Measurements from ENCODE around the gene PACRG. TPM values are rescaled to one million over a fixed set of nuclear protein-coding genes. Genes with fewer than 3 reads are reported as not detected.

The PACRG gene
- total RNA-seq, 2 experiments from 2014 or later, result 0.66 to 0.81 TPM

DNA sequence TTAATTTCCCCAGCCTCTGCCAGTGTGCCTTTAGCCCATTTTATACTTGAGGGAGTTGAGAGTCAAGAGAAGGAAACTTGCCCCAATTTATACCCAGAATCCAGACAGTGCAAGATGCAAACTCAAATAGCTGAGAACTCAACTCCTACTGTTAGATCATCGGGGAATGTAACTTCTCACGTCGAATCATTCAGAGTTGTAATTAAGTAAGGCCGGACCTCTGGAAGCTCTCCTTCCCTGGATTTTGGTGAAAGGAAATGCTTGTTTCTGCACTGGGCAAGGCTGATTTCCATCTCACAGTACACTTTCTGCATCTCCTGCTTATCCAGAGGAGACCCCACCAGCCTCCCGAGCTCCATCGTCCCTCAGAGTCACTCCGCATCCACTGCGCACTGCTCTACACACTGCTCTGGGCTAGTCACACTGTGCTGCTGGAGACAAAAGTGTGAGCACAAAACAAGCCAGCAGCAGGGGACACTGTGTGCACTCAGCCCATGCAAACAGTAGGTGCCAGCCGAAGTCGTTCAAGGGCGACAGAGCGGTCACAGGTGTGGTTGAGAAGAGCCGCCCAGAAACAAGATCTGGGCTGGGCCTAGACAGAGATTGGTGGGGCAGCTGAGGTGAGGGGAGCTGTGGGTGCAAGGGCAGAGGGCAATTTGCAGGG lies 536.4 kb downstream of the PACRG start:
- no peaks in the 10 kb centered on the region for H3K9me3 Mint-ChIP-seq
- Histone ChIP-seq H3K9me3 (ENCODE audit: control insufficient read depth in 1 of 2, insufficient read depth in 1 of 2, low read length in 2 of 2) (no peaks in the 10 kb centered on the region), H3K4me1 (ENCODE audit: insufficient read depth, low read length) (peaks cover 7% of the 10 kb centered on the region), H3K27me3 (ENCODE audit: control insufficient read depth in 1 of 2, insufficient read depth in 2 of 2, low read length in 2 of 2) (peaks cover 0 to 2% of the 10 kb centered on the region in 2 experiments), H3K27ac (ENCODE audit: low read depth in 1 of 2, low read length in 2 of 2) (no peak overlapping the region), H3K36me3 (ENCODE audit: insufficient read depth, low read length) (no peaks in the 10 kb centered on the region), H3K4me3 (ENCODE audit: low read length) (no peak overlapping the region)
- H3K27ac Mint-ChIP-seq, result no peak overlapping the region
- no peak for DNase-seq
- H3K4me3 Mint-ChIP-seq, result no peak overlapping the region
- ChIA-PET POLR2A (no interaction called here), CTCF (no interaction called here)
- H3K36me3 Mint-ChIP-seq (ENCODE audit: low read depth), result no peaks in the 10 kb centered on the region
- TF ChIP-seq, protein P1, sequence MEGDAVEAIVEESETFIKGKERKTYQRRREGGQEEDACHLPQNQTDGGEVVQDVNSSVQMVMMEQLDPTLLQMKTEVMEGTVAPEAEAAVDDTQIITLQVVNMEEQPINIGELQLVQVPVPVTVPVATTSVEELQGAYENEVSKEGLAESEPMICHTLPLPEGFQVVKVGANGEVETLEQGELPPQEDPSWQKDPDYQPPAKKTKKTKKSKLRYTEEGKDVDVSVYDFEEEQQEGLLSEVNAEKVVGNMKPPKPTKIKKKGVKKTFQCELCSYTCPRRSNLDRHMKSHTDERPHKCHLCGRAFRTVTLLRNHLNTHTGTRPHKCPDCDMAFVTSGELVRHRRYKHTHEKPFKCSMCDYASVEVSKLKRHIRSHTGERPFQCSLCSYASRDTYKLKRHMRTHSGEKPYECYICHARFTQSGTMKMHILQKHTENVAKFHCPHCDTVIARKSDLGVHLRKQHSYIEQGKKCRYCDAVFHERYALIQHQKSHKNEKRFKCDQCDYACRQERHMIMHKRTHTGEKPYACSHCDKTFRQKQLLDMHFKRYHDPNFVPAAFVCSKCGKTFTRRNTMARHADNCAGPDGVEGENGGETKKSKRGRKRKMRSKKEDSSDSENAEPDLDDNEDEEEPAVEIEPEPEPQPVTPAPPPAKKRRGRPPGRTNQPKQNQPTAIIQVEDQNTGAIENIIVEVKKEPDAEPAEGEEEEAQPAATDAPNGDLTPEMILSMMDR (IDR thresholded peaks at IDR 0.05), result no peak
- no peaks in the 10 kb centered on the region for H3K4me1 Mint-ChIP-seq (ENCODE audit: low read depth)
- H3K27me3 Mint-ChIP-seq, result peaks cover 11% of the 10 kb centered on the region
- intact Hi-C loops (cut with DNase I, micrococcal nuclease), result no loop called here
- no peak for ATAC-seq (ENCODE audit: poor library complexity)

- no peaks in the 10 kb centered on the region for H3K9me3 ChIP-seq (ENCODE audit: control insufficient read depth in 1 of 2, insufficient read depth in 1 of 2, low read length in 2 of 2)
- peaks cover 0 to 2% of the 10 kb centered on the region in 2 experiments for H3K27me3 ChIP-seq (ENCODE audit: control insufficient read depth in 1 of 2, insufficient read depth in 2 of 2, low read length in 2 of 2)
- DNase-seq (no peak), ATAC-seq (ENCODE audit: poor library complexity) (no peak)
- H3K4me1 ChIP-seq (ENCODE audit: insufficient read depth, low read length), result peaks cover 7% of the 10 kb centered on the region
- Mint-ChIP-seq H3K36me3 (ENCODE audit: low read depth) (no peaks in the 10 kb centered on the region), H3K4me3 (no peak overlapping the region), H3K27me3 (peaks cover 11% of the 10 kb centered on the region), H3K9me3 (no peaks in the 10 kb centered on the region), H3K27ac (no peak overlapping the region), H3K4me1 (ENCODE audit: low read depth) (no peaks in the 10 kb centered on the region)
- TF ChIP-seq, protein P1 (IDR thresholded peaks at IDR 0.05), result no peak
- ChIA-PET CTCF (no interaction called here), POLR2A (no interaction called here)
- no peak overlapping the region for H3K4me3 ChIP-seq (ENCODE audit: low read length)
- intact Hi-C loops (cut with DNase I, micrococcal nuclease), result no loop called here
- no peak overlapping the region for H3K27ac ChIP-seq (ENCODE audit: low read depth in 1 of 2, low read length in 2 of 2)
- H3K36me3 ChIP-seq (ENCODE audit: insufficient read depth, low read length), result no peaks in the 10 kb centered on the region
These were observed 536.9 kb downstream of the PACRG start for GRCh38 chr6:163264662-163265035.

DNA sequence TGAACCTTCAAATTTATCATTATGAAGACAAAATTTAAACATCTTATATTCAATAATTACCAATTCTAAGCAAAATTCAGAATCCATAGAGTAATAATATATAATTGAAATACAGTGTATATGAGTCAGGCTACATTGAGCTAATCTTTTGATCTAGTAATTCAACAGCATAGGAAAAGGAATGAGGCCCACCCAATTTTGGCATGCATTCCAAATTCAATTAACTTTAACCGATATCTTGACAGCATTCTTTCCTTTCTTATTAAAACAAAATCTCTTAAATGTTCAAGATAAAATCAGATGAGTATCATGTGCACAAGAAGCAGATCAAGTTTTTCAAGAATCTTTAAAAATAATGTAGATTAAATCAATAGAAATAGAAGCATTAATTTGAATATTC lies 553.9 kb downstream of the PACRG start:
- ChIA-PET POLR2A (no interaction called here), CTCF (no interaction called here)
- Histone ChIP-seq H3K36me3 (ENCODE audit: insufficient read depth, low read length) (no peaks in the 10 kb centered on the region), H3K4me1 (ENCODE audit: insufficient read depth, low read length) (no peaks in the 10 kb centered on the region), H3K9me3 (ENCODE audit: control insufficient read depth in 1 of 2, insufficient read depth in 1 of 2, low read length in 2 of 2) (peaks cover 0 to 4% of the 10 kb centered on the region in 2 experiments), H3K27ac (ENCODE audit: low read depth in 1 of 2, low read length in 2 of 2) (no peak overlapping the region), H3K27me3 (ENCODE audit: control insufficient read depth in 1 of 2, insufficient read depth in 2 of 2, low read length in 2 of 2) (peaks cover 0 to 3% of the 10 kb centered on the region in 2 experiments), H3K4me3 (ENCODE audit: low read length) (no peak overlapping the region)
- intact Hi-C loops (cut with DNase I, micrococcal nuclease), result no loop called here
- DNase-seq (no peak), ATAC-seq (ENCODE audit: poor library complexity) (no peak)
- Mint-ChIP-seq H3K27me3 (peaks cover 26% of the 10 kb centered on the region), H3K4me1 (ENCODE audit: low read depth) (no peaks in the 10 kb centered on the region), H3K9me3 (no peaks in the 10 kb centered on the region), H3K36me3 (ENCODE audit: low read depth) (no peaks in the 10 kb centered on the region), H3K27ac (no peak overlapping the region), H3K4me3 (no peak overlapping the region)
- TF ChIP-seq, protein P1 (IDR thresholded peaks at IDR 0.05), result no peak
